GM23248 (cell line): Measurements from ENCODE around the gene DUSP1. TPM values are rescaled to one million over a fixed set of nuclear protein-coding genes. Genes with fewer than 3 reads are reported as not detected.

ENCODE experiments used
- DNase-seq: peaks from one replicate; pipeline ENCODE4 v3.0.0-alpha.2; 2015
- H2AFZ ChIP-seq: fragments of 200-600 bp; sonication (generic); 2 replicates; pipeline ENCODE4 v1.6.1; 2016; ENCODE audit warnings: antibody characterized with exemption
- H3F3A ChIP-seq: fragments of 200-600 bp; sonication (generic); 2 replicates; pipeline ENCODE4 v1.6.1; 2016; ENCODE audit warnings: mild to moderate bottlenecking, antibody characterized with exemption, mixed run types; ENCODE audit not compliant: insufficient read depth
- H3K27ac ChIP-seq: fragments of 200-600 bp; sonication (generic); 2 replicates; pipeline ENCODE4 v1.5.1; 2016; ENCODE audit warnings: mild to moderate bottlenecking
- H3K27me3 ChIP-seq: fragments of 200-600 bp; sonication (generic); replicated peaks from 2 replicates; pipeline ENCODE4 v1.6.1; 2016; ENCODE audit warnings: mild to moderate bottlenecking; ENCODE audit not compliant: insufficient read depth
- H3K36me3 ChIP-seq: fragments of 200-600 bp; sonication (generic); 2 replicates; pipeline ENCODE4 v1.6.1; 2016; ENCODE audit warnings: low read depth, mild to moderate bottlenecking
- H3K4me1 ChIP-seq: fragments of 200-600 bp; sonication (generic); 2 replicates; pipeline ENCODE4 v1.6.1; 2016; ENCODE audit warnings: mild to moderate bottlenecking; ENCODE audit not compliant: insufficient read depth
- H3K4me2 ChIP-seq: fragments of 200-600 bp; sonication (generic); one replicate; pipeline ENCODE4 v1.6.1; 2016; ENCODE audit warnings: mild to moderate bottlenecking; ENCODE audit not compliant: unreplicated experiment
- H3K4me3 ChIP-seq: fragments of 200-600 bp; sonication (generic); 2 replicates; pipeline ENCODE4 v1.5.1; 2016; ENCODE audit warnings: mild to moderate bottlenecking
- H3K79me2 ChIP-seq: fragments of 200-600 bp; sonication (generic); 2 replicates; pipeline ENCODE4 v1.6.1; 2016; ENCODE audit warnings: mild to moderate bottlenecking; ENCODE audit not compliant: insufficient read depth
- H3K9ac ChIP-seq: fragments of 200-600 bp; sonication (generic); 2 replicates; pipeline ENCODE4 v1.6.1; 2016; ENCODE audit warnings: mild to moderate bottlenecking
- H3K9me2 ChIP-seq: fragments of 200-600 bp; sonication (generic); 2 replicates; pipeline ENCODE4 v1.6.1; 2016; ENCODE audit warnings: mixed run types, mild to moderate bottlenecking, moderate library complexity; ENCODE audit not compliant: insufficient read depth
- H3K9me3 ChIP-seq: fragments of 200-600 bp; sonication (generic); one replicate; pipeline ENCODE4 v1.6.1; 2017; ENCODE audit warnings: low read depth
- H4K20me1 ChIP-seq: fragments of 200-600 bp; sonication (generic); 2 replicates; pipeline ENCODE4 v1.6.0; 2016; ENCODE audit not compliant: insufficient read depth
- EZH2 ChIP-seq: fragments of 200-600 bp; sonication (generic); IDR thresholded peaks from 2 replicates; pipeline ENCODE4 v1.6.1; 2018; ENCODE audit warnings: antibody characterized with exemption, mild to moderate bottlenecking; ENCODE audit not compliant: insufficient read depth, poor library complexity, severe bottlenecking
- EZH2phosphoT487 ChIP-seq: fragments of 200-600 bp; sonication (generic); IDR thresholded peaks from 2 replicates; pipeline ENCODE4 v1.6.1; 2018; ENCODE audit warnings: antibody characterized with exemption, moderate library complexity, mild to moderate bottlenecking, low read depth; ENCODE audit not compliant: insufficient read depth
- WGBS, 2 experiments: methylation state at CpG; one replicate each; pipeline ENCODE4 v1.1.6; 2015 to 2017; ENCODE audit warnings: low lambda C conversion rate in 2 of 2, low coverage in 1 of 2; ENCODE audit errors: missing lambda C conversion rate in 2 of 2; 5-methylcytosine and 5-hydroxymethylcytosine counted together
- in situ Hi-C: fragments of 300-500 bp; cut with MboI; formaldehyde crosslinking; loops from 2 replicates; pipeline ENCODE4 v1.15.0; 2020
- polyA plus RNA-seq: library from polyadenylated mRNA; unstranded; fragments of >200 nt; fragmentation: Nextera tagmentation; extraction: Ambion mirVana; gene quantifications from 2 replicates; pipeline ENCODE4 v1.2.1, GENCODE V29; 2016
- total RNA-seq: library from RNA; depleted of rRNA; stranded (reverse); fragments of >200 nt; shearing (Covaris generic); gene quantifications from 2 replicates; pipeline ENCODE4 v1.2.3, GENCODE V29; 2014

The DUSP1 gene
- total and polyA plus RNA-seq, 2 experiments from 2014 or later: 264 to 443 TPM

GRCh38 chr5:172807766-172808311, 36.8 kb upstream of the DUSP1 start:
- H3K36me3 ChIP-seq: no peaks in the 10 kb centered on the region
- peak overlapping the region; percentile 91 for H3K9ac ChIP-seq
- in situ Hi-C loops: no loop called here
- H3K4me3 ChIP-seq: peak overlapping the region; percentile 71
- peak overlapping the region; percentile 90 for H3K27ac ChIP-seq
- peak overlapping the region; percentile 68 for H2AFZ ChIP-seq
- 41 to 50% methylated on average over 11 of the region's 11 CpGs for WGBS, 2 experiments
- no peaks in the 10 kb centered on the region for H3K79me2 ChIP-seq
- H3K4me1 ChIP-seq: peaks cover 12% of the 10 kb centered on the region
- no peaks in the 10 kb centered on the region for H3K9me3 ChIP-seq
- H3K9me2 ChIP-seq: no peaks in the 10 kb centered on the region
- H3F3A ChIP-seq: no peaks in the 10 kb centered on the region; the same call in 1 of the 2 replicates
- peak; percentile 39 for DNase-seq
- no peak for TF ChIP-seq EZH2phosphoT487
- no peak for TF ChIP-seq EZH2
- peak overlapping the region; percentile 84 for H3K4me2 ChIP-seq
- H4K20me1 ChIP-seq: no peaks in the 10 kb centered on the region
- H3K27me3 ChIP-seq: no peaks in the 10 kb centered on the region

GRCh38 chr5:172806897-172807672, 36.1 kb upstream of the DUSP1 start:
- Histone ChIP-seq H2AFZ (peak overlapping the region; percentile 68), H3K27me3 (no peaks in the 10 kb centered on the region), H4K20me1 (no peaks in the 10 kb centered on the region), H3K4me1 (peaks cover 20% of the 10 kb centered on the region), H3K9ac (peak overlapping the region; percentile 91), H3K36me3 (no peaks in the 10 kb centered on the region), H3K9me2 (no peaks in the 10 kb centered on the region), H3K4me3 (peak overlapping the region; percentile 71), H3F3A (peaks cover 4% of the 10 kb centered on the region; the same call in 1 of the 2 replicates), H3K79me2 (no peaks in the 10 kb centered on the region), H3K27ac (peak overlapping the region; percentile 90), H3K9me3 (no peaks in the 10 kb centered on the region), H3K4me2 (peak overlapping the region; percentile 84)
- in situ Hi-C loops: no loop called here
- WGBS, 2 experiments: 36 to 37% methylated on average over 20 to 24 of the region's 24 CpGs
- DNase-seq: peak; percentile 96
- TF ChIP-seq EZH2: no peak
- no peak for TF ChIP-seq EZH2phosphoT487

- 88 to 92% methylated on average over 9 of the region's 9 CpGs for WGBS, 2 experiments
These were observed 34.8 kb upstream of the DUSP1 start for GRCh38 chr5:172805736-172806255.

GRCh38 chr5:172805018-172805683, 34.2 kb upstream of the DUSP1 start:
- H3K4me3 ChIP-seq: no peak overlapping the region
- H4K20me1 ChIP-seq: no peaks in the 10 kb centered on the region
- H3K4me1 ChIP-seq: peaks cover 38% of the 10 kb centered on the region
- no peak for DNase-seq
- no peak overlapping the region for H3K27ac ChIP-seq
- H3K9me3 ChIP-seq: no peaks in the 10 kb centered on the region
- no peak overlapping the region for H2AFZ ChIP-seq
- WGBS, 2 experiments: 89 to 93% methylated on average over 3 of the region's 3 CpGs
- H3K27me3 ChIP-seq: no peaks in the 10 kb centered on the region
- no peaks in the 10 kb centered on the region for H3K36me3 ChIP-seq
- no peaks in the 10 kb centered on the region for H3K79me2 ChIP-seq
- H3K9ac ChIP-seq: no peak overlapping the region
- TF ChIP-seq EZH2 (no peak), EZH2phosphoT487 (no peak)
- no peaks in the 10 kb centered on the region for H3K9me2 ChIP-seq
- in situ Hi-C loops: no loop called here
- no peak overlapping the region for H3K4me2 ChIP-seq
- H3F3A ChIP-seq: peaks cover 18% of the 10 kb centered on the region

More at GRCh38 chr5:172805736-172806255, 34.8 kb upstream of the DUSP1 start:
- Histone ChIP-seq H3K36me3 (no peaks in the 10 kb centered on the region), H3K27me3 (no peaks in the 10 kb centered on the region), H3K4me1 (peaks cover 33% of the 10 kb centered on the region), H3F3A (peaks cover 14% of the 10 kb centered on the region), H3K9me2 (no peaks in the 10 kb centered on the region), H3K9ac (no peak overlapping the region), H3K27ac (no peak overlapping the region), H3K4me2 (no peak overlapping the region), H3K9me3 (no peaks in the 10 kb centered on the region), H3K79me2 (no peaks in the 10 kb centered on the region), H4K20me1 (no peaks in the 10 kb centered on the region), H2AFZ (no peak overlapping the region), H3K4me3 (no peak overlapping the region)
- no peak for DNase-seq
- TF ChIP-seq EZH2phosphoT487 (no peak), EZH2 (no peak)
- in situ Hi-C loops: no loop called here
